VCaP (cell line): ENCODE measurements around the gene CELSR2.

Experiments used
- H3K27ac ChIP-seq: fragments of 450-650 bp; 2 replicates; pipeline ENCODE4 v1.5.1; 2017
- TF ChIP-seq, protein P1 (sequence below): fragments of 450-650 bp; conservative IDR thresholded peaks from 2 replicates; pipeline ENCODE4 v1.5.1; 2017; ENCODE audit warnings: mild to moderate bottlenecking, moderate library complexity

Gene CELSR2

DNA sequence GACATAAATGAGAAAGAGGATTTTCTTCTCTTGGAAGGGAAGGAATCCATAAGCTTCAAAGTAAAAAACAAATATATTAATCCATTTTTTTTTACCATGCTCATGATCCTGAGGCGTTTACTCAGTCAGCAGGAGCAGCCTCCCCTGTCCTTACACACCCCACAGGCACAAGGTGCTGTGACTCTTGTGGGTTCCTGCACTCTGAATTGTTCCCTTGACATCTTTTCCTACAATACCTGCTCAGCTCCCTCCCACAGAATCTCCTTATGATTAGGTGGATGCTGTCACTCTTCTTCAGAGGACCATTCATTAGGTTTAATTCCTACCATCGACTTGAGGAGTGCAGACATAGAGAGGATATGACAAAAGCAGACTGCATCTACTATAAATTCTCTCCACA, 43.7 kb downstream of the CELSR2 start:
- TF ChIP-seq, protein P1, sequence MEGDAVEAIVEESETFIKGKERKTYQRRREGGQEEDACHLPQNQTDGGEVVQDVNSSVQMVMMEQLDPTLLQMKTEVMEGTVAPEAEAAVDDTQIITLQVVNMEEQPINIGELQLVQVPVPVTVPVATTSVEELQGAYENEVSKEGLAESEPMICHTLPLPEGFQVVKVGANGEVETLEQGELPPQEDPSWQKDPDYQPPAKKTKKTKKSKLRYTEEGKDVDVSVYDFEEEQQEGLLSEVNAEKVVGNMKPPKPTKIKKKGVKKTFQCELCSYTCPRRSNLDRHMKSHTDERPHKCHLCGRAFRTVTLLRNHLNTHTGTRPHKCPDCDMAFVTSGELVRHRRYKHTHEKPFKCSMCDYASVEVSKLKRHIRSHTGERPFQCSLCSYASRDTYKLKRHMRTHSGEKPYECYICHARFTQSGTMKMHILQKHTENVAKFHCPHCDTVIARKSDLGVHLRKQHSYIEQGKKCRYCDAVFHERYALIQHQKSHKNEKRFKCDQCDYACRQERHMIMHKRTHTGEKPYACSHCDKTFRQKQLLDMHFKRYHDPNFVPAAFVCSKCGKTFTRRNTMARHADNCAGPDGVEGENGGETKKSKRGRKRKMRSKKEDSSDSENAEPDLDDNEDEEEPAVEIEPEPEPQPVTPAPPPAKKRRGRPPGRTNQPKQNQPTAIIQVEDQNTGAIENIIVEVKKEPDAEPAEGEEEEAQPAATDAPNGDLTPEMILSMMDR: no peak
- no peak overlapping the region for H3K27ac ChIP-seq

DNA sequence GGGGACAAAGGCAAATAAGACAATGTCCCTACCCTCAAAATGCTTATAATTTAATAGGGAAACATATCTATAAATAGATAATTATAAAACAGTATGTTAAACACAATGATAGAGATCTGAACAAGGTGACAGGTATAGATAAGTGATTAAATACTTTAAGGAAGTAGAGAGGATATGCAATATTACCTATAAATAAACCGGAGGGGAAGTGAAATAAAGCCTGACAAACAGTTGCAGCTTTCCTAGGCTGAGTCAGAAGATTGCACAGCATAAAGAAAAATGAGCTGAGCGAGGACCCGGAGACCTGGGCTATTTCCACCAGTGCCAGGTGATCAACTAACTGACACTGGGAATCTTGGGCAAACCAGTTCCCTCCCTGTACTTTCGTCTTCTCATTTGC, 45.1 kb downstream of the CELSR2 start:
- H3K27ac ChIP-seq: no peak overlapping the region
- TF ChIP-seq, protein P1: no peak

DNA sequence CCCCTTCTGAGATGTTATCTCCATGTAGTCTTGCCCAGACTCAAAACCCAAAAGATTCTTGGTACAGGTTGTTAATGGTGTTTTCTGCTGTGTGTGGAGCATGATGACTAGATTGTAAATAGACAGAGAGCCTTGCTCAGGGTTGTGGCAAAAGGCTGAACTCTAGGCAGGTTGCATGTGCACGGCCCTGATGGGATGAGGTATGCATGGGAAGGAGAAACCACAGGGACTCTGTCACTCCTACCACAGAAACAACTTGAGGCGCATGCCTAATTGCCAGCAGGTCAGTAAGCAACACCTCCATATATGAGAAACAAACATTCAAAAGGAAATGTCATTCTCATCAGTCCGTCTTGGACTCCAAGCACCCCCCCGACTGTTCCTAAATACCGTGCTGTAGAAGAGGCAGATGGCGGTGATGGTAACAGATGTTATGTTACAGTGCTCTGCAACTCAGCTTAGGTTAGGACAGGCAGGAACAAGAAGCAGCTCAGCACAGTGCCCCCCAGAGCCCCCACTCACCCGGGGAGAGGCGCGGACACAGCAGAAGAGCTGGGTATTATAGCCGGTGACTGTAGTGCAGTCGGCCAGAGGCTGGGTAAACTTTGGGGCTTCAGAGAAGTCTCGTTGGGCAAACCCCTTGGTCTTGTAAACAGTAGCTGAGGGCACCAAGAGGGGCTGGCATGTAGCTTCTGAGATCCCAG, 46.5 kb downstream of the CELSR2 start:
- TF ChIP-seq, protein P1: no peak
- H3K27ac ChIP-seq: no peak overlapping the region

DNA sequence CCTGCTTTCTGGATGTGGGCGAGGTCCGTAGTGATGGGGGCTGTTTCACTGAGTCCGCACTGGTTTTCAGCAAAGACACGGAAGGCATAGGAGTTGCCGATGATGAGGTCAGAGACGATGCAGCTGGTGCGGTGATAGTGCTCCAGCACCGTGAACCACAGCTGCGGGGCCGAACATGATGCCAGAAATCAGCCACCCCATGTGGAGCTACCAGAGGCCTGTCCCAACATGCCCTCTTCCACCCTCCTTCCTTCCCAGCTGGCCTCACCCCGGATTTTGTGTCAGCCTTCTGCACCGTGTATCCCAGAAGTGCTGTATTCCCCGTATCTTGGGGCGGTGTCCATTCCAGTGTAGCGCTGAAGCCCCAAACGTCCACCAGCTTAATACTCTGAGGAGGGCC, 47.4 kb downstream of the CELSR2 start:
- no peak overlapping the region for H3K27ac ChIP-seq
- TF ChIP-seq, protein P1: no peak

DNA sequence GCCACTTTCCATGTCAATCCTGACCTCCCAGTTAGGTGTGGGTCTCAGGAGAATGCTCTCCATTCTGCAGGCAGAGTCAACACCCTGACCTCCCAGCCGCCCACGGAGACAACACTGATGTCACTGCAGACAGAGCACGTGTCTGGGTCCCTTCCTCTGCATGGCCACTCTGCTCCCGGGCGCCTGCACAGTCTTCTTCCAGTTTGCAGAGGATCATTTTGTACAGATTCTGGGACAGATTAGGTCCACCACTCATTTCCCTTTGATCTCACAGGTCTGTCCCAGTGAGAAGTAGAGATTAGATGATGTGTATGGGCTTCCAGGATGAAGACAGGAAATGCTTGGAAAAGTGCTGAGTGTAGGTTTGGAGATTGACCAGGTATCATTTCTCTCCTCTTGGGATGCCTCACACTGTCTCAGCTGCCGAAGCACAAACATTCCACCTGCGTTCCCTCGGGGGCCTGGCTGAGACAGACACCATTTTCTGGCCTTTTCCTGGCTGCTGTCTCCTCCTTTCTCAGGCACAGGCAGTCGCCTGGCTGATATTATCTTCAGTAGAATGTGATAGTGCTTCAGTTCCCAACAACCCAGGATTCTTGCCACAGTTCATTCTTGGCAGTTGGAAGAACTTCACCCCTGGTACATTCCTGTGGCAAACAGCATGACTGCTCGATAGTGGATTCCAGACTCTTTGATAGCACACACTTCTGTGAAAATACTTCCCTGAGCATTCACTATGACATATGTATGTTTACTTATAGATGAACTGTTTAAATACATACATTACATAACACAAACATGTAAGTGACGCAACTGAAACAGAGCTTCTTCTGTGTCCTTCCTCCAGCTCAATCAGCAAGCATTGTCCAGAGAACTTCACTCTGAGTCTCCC, 49.6 kb downstream of the CELSR2 start:
- peak overlapping the region; percentile 59 for H3K27ac ChIP-seq
- TF ChIP-seq, protein P1: no peak

DNA sequence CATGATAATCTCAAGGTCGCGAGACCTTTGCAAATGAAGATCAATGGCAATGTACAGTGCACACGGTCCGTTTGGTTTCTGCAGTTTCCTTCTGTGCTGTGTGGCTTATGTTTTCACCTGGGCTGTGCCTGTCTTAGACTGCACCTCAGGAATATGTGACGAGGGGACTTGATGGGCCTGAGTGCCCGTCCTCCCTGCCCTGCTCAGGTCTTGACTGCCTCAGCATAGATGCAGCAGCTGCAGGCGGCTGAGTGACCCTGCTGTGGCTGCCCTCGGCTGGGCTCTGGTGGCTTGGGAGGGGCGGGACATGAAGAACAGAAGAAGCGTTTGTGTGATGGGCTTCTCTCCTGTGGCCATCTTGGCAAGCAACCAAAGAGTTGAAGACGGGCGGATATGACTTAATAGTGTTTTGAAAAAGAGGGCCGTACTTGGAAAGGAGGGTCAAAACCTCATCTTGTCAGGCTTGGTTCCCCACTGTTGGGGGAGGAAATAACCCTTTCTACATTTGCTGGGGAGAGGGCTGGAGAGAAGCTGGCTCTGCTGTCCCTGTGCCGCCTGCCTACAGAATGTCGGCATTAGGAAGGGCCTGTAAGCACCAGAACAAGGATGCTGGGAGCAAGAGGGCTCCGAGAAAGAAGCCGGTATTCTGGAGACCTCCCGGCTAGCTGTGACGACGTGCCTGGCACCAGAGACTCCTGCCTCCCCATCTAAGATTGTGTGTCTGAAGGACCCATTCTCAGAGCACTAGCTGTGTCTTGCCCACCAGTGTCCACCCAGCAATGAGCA, 50.4 kb downstream of the CELSR2 start:
- TF ChIP-seq, protein P1: no peak
- H3K27ac ChIP-seq: peak overlapping the region; percentile 59

DNA sequence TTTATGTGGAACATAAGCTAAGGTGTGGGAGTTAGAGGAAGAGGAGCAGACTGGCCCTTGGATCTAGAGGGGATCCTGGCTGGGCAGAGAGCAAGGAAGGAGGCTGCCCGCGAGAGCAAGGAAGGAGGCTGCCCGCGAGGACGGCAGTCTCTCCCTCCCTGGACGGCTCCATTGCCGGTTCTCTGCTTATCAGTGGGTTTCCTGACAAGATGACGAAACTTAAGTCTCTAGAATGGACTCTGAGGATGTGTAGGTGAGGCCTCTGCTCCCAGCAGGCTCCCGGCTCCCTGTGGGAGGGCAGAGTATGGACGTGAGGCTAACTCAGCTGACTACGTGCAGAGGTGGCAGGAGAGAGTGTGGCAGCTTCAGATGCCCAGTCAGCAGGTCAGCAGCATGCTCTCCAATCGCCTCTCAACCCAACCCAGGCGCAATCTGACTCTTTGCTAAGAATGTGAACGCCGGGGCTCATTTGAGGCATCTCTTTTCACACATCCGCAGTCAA, 51.4 kb downstream of the CELSR2 start:
- TF ChIP-seq, protein P1: no peak
- H3K27ac ChIP-seq: no peak overlapping the region
